HL-60 (cell line): Measurements from ENCODE around the gene CDCA4.

Experiments used
- DNase-seq, 2 experiments: peaks; one replicate each; pipeline ENCODE4 v3.0.0-alpha.2; 2010 to 2020; ENCODE audit warnings: low read depth in 1 of 2, low spot score in 1 of 2
- H3K27ac ChIP-seq: fragments of 250-450 bp; sonication (Bioruptor Pico); replicated peaks from 2 replicates; pipeline ENCODE4 v1.5.1; 2020; ENCODE audit warnings: mild to moderate bottlenecking, moderate library complexity
- H3K27me3 ChIP-seq: fragments of 250-450 bp; sonication (Bioruptor Pico); 2 replicates; pipeline ENCODE4 v1.5.1; 2021; ENCODE audit warnings: mild to moderate bottlenecking, moderate library complexity; ENCODE audit not compliant: insufficient read depth, poor library complexity, severe bottlenecking
- H3K4me3 ChIP-seq: replicated peaks from 2 replicates; pipeline ENCODE4 v1.5.1; 2011; ENCODE audit warnings: mild to moderate bottlenecking, control low read depth, low read length; ENCODE audit not compliant: insufficient read depth
- GABPA ChIP-seq: IDR thresholded peaks from 2 replicates; pipeline ENCODE4 v1.6.1; 2012; ENCODE audit warnings: low read depth
- POLR2AphosphoS5 ChIP-seq: IDR thresholded peaks from 2 replicates; pipeline ENCODE4 v1.6.1; 2012; ENCODE audit warnings: low read depth
- SPI1 ChIP-seq: IDR thresholded peaks from 2 replicates; pipeline ENCODE4 v1.6.1; 2012; ENCODE audit warnings: low read depth, mild to moderate bottlenecking, borderline replicate concordance
- TF ChIP-seq, protein P1 (sequence below): IDR thresholded peaks from one replicate; pipeline ENCODE4 v1.5.1; 2011; ENCODE audit warnings: low read length, control low read depth, inconsistent platforms; ENCODE audit not compliant: insufficient read depth
- TF ChIP-seq, protein P2 (sequence below): IDR thresholded peaks from 2 replicates; pipeline ENCODE4 v1.6.1; 2012; ENCODE audit warnings: low read depth; ENCODE audit not compliant: insufficient replicate concordance

Gene CDCA4

DNA sequence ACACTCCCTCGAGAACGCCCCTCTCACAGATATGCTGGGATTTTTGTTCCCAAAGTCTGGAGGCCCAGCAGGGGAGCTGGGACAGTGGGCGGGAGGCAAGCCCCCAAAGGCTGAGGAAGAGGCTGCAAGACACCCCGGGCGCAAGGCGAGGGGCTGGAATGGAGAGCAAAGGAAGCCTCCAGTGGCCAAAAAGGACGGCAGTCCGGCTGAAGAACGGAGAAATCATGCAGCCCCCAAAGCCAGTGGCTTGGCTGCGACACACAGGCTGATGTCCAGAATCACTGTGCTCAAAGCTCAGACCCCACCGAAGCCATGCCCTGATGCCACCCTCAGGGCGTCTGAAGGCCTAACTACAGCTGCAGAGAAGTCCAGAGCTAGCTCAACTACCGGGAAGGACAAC, 24.4 kb downstream of the CDCA4 start:
- no peak overlapping the region for H3K4me3 ChIP-seq
- no peak overlapping the region for H3K27ac ChIP-seq

DNA sequence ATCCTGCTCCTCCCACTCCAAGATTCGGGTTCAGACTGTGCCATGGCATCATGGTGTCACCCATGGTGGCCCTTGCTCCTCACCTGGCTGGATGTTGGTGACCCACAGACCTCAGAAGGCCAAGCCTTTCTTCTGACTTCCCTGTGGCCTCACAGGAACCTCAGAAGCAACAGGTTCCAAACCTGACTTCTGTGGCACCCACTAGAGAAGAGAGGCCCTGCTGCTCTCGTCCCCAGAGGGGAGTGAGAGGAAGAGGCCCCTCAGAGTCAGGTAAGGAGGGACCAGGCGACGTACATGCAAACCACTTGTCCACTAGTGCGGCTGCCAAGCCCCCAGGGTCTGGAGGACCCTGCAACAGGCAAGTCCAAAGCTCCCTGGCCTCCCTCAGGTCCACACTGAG, 24.9 kb downstream of the CDCA4 start:
- Histone ChIP-seq H3K27ac (no peak overlapping the region), H3K4me3 (no peak overlapping the region), H3K27me3 (no peaks in the 10 kb centered on the region)
- DNase-seq: no peak
- TF ChIP-seq POLR2AphosphoS5 (no peak), GABPA (no peak), SPI1 (no peak)
- TF ChIP-seq, protein P1, sequence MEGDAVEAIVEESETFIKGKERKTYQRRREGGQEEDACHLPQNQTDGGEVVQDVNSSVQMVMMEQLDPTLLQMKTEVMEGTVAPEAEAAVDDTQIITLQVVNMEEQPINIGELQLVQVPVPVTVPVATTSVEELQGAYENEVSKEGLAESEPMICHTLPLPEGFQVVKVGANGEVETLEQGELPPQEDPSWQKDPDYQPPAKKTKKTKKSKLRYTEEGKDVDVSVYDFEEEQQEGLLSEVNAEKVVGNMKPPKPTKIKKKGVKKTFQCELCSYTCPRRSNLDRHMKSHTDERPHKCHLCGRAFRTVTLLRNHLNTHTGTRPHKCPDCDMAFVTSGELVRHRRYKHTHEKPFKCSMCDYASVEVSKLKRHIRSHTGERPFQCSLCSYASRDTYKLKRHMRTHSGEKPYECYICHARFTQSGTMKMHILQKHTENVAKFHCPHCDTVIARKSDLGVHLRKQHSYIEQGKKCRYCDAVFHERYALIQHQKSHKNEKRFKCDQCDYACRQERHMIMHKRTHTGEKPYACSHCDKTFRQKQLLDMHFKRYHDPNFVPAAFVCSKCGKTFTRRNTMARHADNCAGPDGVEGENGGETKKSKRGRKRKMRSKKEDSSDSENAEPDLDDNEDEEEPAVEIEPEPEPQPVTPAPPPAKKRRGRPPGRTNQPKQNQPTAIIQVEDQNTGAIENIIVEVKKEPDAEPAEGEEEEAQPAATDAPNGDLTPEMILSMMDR: no peak
- TF ChIP-seq, protein P2, sequence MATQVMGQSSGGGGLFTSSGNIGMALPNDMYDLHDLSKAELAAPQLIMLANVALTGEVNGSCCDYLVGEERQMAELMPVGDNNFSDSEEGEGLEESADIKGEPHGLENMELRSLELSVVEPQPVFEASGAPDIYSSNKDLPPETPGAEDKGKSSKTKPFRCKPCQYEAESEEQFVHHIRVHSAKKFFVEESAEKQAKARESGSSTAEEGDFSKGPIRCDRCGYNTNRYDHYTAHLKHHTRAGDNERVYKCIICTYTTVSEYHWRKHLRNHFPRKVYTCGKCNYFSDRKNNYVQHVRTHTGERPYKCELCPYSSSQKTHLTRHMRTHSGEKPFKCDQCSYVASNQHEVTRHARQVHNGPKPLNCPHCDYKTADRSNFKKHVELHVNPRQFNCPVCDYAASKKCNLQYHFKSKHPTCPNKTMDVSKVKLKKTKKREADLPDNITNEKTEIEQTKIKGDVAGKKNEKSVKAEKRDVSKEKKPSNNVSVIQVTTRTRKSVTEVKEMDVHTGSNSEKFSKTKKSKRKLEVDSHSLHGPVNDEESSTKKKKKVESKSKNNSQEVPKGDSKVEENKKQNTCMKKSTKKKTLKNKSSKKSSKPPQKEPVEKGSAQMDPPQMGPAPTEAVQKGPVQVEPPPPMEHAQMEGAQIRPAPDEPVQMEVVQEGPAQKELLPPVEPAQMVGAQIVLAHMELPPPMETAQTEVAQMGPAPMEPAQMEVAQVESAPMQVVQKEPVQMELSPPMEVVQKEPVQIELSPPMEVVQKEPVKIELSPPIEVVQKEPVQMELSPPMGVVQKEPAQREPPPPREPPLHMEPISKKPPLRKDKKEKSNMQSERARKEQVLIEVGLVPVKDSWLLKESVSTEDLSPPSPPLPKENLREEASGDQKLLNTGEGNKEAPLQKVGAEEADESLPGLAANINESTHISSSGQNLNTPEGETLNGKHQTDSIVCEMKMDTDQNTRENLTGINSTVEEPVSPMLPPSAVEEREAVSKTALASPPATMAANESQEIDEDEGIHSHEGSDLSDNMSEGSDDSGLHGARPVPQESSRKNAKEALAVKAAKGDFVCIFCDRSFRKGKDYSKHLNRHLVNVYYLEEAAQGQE: no peak

More for the DNA sequence above, 24.4 kb downstream of the CDCA4 start:
- no peaks in the 10 kb centered on the region for H3K27me3 ChIP-seq
- TF ChIP-seq POLR2AphosphoS5: no peak
- TF ChIP-seq, protein P1: no peak
- TF ChIP-seq GABPA: no peak
- TF ChIP-seq SPI1: no peak
- TF ChIP-seq, protein P2: no peak
- DNase-seq: no peak

GRCh38 chr14:104994978-104995377, 25.9 kb downstream of the CDCA4 start:
- no peaks in the 10 kb centered on the region for H3K27me3 ChIP-seq
- no peak overlapping the region for H3K4me3 ChIP-seq
- DNase-seq: no peak
- TF ChIP-seq GABPA: no peak
- TF ChIP-seq, protein P2: no peak
- TF ChIP-seq, protein P1: no peak
- TF ChIP-seq SPI1: no peak
- TF ChIP-seq POLR2AphosphoS5: no peak
- H3K27ac ChIP-seq: no peak overlapping the region
